HEK293 (cell line): ENCODE results near the gene ANO2.

Experiments
- CTCF ChIA-PET: fragments of 350-600 bp; formaldehyde crosslinking; extraction: SDS; loops from one replicate; lab custom pipeline; 2021; ENCODE audit warnings: antibody characterized with exemption; lab: Yijun Ruan, JAX
- POLR2A ChIA-PET: fragments of 300-600 bp; formaldehyde crosslinking; extraction: SDS; loops from one replicate; lab custom pipeline; 2020; ENCODE audit warnings: antibody characterized with exemption, inconsistent platforms; lab: Yijun Ruan, JAX
- H3K27ac ChIP-seq: fragments of 200-500 bp; sonication (Bioruptor generic); 2 replicates; pipeline ENCODE4 v1.5.1; 2014; ENCODE audit warnings: low read depth, low read length, control low read depth, inconsistent platforms; ENCODE audit errors: extremely low read depth
- H3K36me3 ChIP-seq, 2 experiments: fragments of 200-500 bp in 1 of 2; sonication (Bioruptor generic) in 1 of 2; 1 replicate in 1 of 2; 2 replicates in 1 of 2; pipeline ENCODE4 v1.5.1; 2014 to 2017; ENCODE audit warnings: inconsistent platforms in 2 of 2, low read length in 2 of 2; ENCODE audit not compliant: control insufficient read depth in 2 of 2, insufficient read depth in 1 of 2
- H3K4me1 ChIP-seq: fragments of 200-500 bp; sonication (Bioruptor generic); 2 replicates; pipeline ENCODE4 v1.5.1; 2014; ENCODE audit warnings: mild to moderate bottlenecking, low read length, inconsistent platforms; ENCODE audit not compliant: control insufficient read depth, insufficient read depth
- H3K4me3 ChIP-seq: 2 replicates; pipeline ENCODE4 v1.5.1; 2011; ENCODE audit warnings: low read depth, mild to moderate bottlenecking, control low read depth, low read length, moderate library complexity
- H3K9me3 ChIP-seq: fragments of 200-500 bp; sonication (Bioruptor generic); 2 replicates; pipeline ENCODE4 v1.5.1; 2014; ENCODE audit warnings: low read depth, low read length, inconsistent platforms; ENCODE audit not compliant: control insufficient read depth, insufficient read depth
- GLI4 ChIP-seq: fragments of 450-650 bp; formaldehyde crosslinking; IDR thresholded peaks from 2 replicates; pipeline ENCODE4 v1.5.1; 2016; ENCODE audit warnings: missing biosample characterization, missing genetic modification characterization
- KLF17 ChIP-seq: fragments of 450-650 bp; formaldehyde crosslinking; IDR thresholded peaks from 2 replicates; pipeline ENCODE4 v1.5.1; 2016; ENCODE audit warnings: missing biosample characterization, missing genetic modification characterization
- KLF9 ChIP-seq: fragments of 450-650 bp; formaldehyde crosslinking; IDR thresholded peaks from 2 replicates; pipeline ENCODE4 v1.5.1; 2016; ENCODE audit warnings: missing biosample characterization, missing genetic modification characterization, low read depth
- MYNN ChIP-seq: fragments of 450-650 bp; formaldehyde crosslinking; IDR thresholded peaks from 2 replicates; pipeline ENCODE4 v1.5.1; 2016; ENCODE audit warnings: missing biosample characterization, missing genetic modification characterization, borderline replicate concordance
- OSR2 ChIP-seq: fragments of 450-650 bp; formaldehyde crosslinking; IDR thresholded peaks from 2 replicates; pipeline ENCODE4 v1.5.1; 2016; ENCODE audit warnings: missing biosample characterization, missing genetic modification characterization
- PBX3 ChIP-seq: sonication (generic); formaldehyde crosslinking; IDR thresholded peaks from 2 replicates; pipeline ENCODE4 v1.8.1; 2022; ENCODE audit warnings: mild to moderate bottlenecking, moderate library complexity, missing genetic modification reagents
- PRDM1 ChIP-seq: fragments of 450-650 bp; formaldehyde crosslinking; IDR thresholded peaks from 2 replicates; pipeline ENCODE4; 2016; ENCODE audit warnings: missing biosample characterization, missing genetic modification characterization
- YY1 ChIP-seq: fragments of 450-650 bp; formaldehyde crosslinking; IDR thresholded peaks from 2 replicates; pipeline ENCODE4 v1.5.1; 2018; ENCODE audit warnings: missing biosample characterization, missing genetic modification characterization
- ZBTB48 ChIP-seq: fragments of 450-650 bp; formaldehyde crosslinking; IDR thresholded peaks from 2 replicates; pipeline ENCODE4 v1.5.1; 2016; ENCODE audit warnings: missing biosample characterization, missing genetic modification characterization
- ZBTB8A ChIP-seq: fragments of 450-650 bp; formaldehyde crosslinking; IDR thresholded peaks from 2 replicates; pipeline ENCODE4 v1.5.1; 2016; ENCODE audit warnings: missing biosample characterization, missing genetic modification characterization
- ZFP41 ChIP-seq: fragments of 450-650 bp; formaldehyde crosslinking; IDR thresholded peaks from 2 replicates; pipeline ENCODE4 v1.5.1; 2016; ENCODE audit warnings: missing biosample characterization, missing genetic modification characterization, borderline replicate concordance
- ZNF146 ChIP-seq: fragments of 450-650 bp; formaldehyde crosslinking; IDR thresholded peaks from 2 replicates; pipeline ENCODE4 v1.5.1; 2016; ENCODE audit warnings: missing biosample characterization, missing genetic modification characterization
- ZNF280C ChIP-seq: fragments of 450-650 bp; formaldehyde crosslinking; IDR thresholded peaks from 2 replicates; pipeline ENCODE4 v1.5.1; 2016; ENCODE audit warnings: missing biosample characterization, missing genetic modification characterization
- ZNF302 ChIP-seq: fragments of 450-650 bp; formaldehyde crosslinking; IDR thresholded peaks from 2 replicates; pipeline ENCODE4 v1.5.1; 2016; ENCODE audit warnings: missing biosample characterization, missing genetic modification characterization, low read depth
- ZNF404 ChIP-seq: fragments of 450-650 bp; formaldehyde crosslinking; IDR thresholded peaks from 2 replicates; pipeline ENCODE4 v1.5.1; 2017; ENCODE audit warnings: missing biosample characterization, missing genetic modification characterization
- ZNF433 ChIP-seq: fragments of 450-650 bp; formaldehyde crosslinking; IDR thresholded peaks from 2 replicates; pipeline ENCODE4 v1.5.1; 2016; ENCODE audit warnings: missing biosample characterization, missing genetic modification characterization, low read depth
- ZNF510 ChIP-seq: fragments of 450-650 bp; formaldehyde crosslinking; IDR thresholded peaks from 2 replicates; pipeline ENCODE4 v1.5.1; 2018; ENCODE audit warnings: mild to moderate bottlenecking, missing genetic modification characterization, missing biosample characterization; ENCODE audit not compliant: insufficient replicate concordance
- ZNF544 ChIP-seq: fragments of 450-650 bp; formaldehyde crosslinking; IDR thresholded peaks from 2 replicates; pipeline ENCODE4 v1.5.0; 2017; ENCODE audit warnings: missing biosample characterization, missing genetic modification characterization
- ZNF629 ChIP-seq: fragments of 450-650 bp; formaldehyde crosslinking; IDR thresholded peaks from 2 replicates; pipeline ENCODE4 v1.5.1; 2017; ENCODE audit warnings: missing biosample characterization, missing genetic modification characterization
- ZNF639 ChIP-seq: fragments of 450-650 bp; formaldehyde crosslinking; IDR thresholded peaks from 2 replicates; pipeline ENCODE4 v1.5.1; 2016; ENCODE audit warnings: missing biosample characterization, missing genetic modification characterization
- ZNF658 ChIP-seq: fragments of 450-650 bp; formaldehyde crosslinking; IDR thresholded peaks from 2 replicates; pipeline ENCODE4; 2016; ENCODE audit warnings: missing biosample characterization, missing genetic modification characterization
- ZNF76 ChIP-seq: fragments of 450-650 bp; formaldehyde crosslinking; IDR thresholded peaks from 2 replicates; pipeline ENCODE4; 2016; ENCODE audit warnings: low read depth, missing biosample characterization, missing genetic modification characterization, borderline replicate concordance
- ZNF768 ChIP-seq: fragments of 450-650 bp; formaldehyde crosslinking; IDR thresholded peaks from 2 replicates; pipeline ENCODE4 v1.5.1; 2018; ENCODE audit warnings: missing biosample characterization, mild to moderate bottlenecking, missing genetic modification characterization
- ZNF791 ChIP-seq: fragments of 450-650 bp; formaldehyde crosslinking; IDR thresholded peaks from 2 replicates; pipeline ENCODE4 v1.5.1; 2016; ENCODE audit warnings: missing biosample characterization, missing genetic modification characterization
- ZSCAN23 ChIP-seq: fragments of 450-650 bp; formaldehyde crosslinking; IDR thresholded peaks from 2 replicates; pipeline ENCODE4 v1.5.1; 2016; ENCODE audit warnings: missing biosample characterization, missing genetic modification characterization
- ZXDB ChIP-seq: fragments of 450-650 bp; formaldehyde crosslinking; IDR thresholded peaks from 2 replicates; pipeline ENCODE4 v1.5.1; 2016; ENCODE audit warnings: missing biosample characterization, missing genetic modification characterization

Gene ANO2

GRCh38 chr12:5900533-5901205, 44.4 kb downstream of the ANO2 start (continued):
- TF ChIP-seq ZXDB (tag by site-specific recombination) = no peak
- TF ChIP-seq PBX3 (CRISPR knock-in tag) = no peak
- no peak for TF ChIP-seq ZNF510 (tag by site-specific recombination)
- no peak for TF ChIP-seq ZBTB48
- no peak for TF ChIP-seq ZNF768 (tag by site-specific recombination)
- TF ChIP-seq ZNF76 (tag by site-specific recombination) = no peak
- TF ChIP-seq ZFP41 (tag by site-specific recombination) = no peak
- no peak for TF ChIP-seq GLI4 (tag by site-specific recombination)
- TF ChIP-seq, all 188 proteins: peak for 0

- Histone ChIP-seq H3K27ac (no peak overlapping the region), H3K36me3 (no peaks in the 10 kb centered on the region), H3K4me1 (no peaks in the 10 kb centered on the region), H3K4me3 (no peak overlapping the region), H3K9me3 (no peaks in the 10 kb centered on the region)
- POLR2A ChIA-PET = no interaction called here
- CTCF ChIA-PET = interaction anchor here (0.9 kb wide), 1 partner anchor 12 kb away, joined by 3 read pairs; no protein-coding TSS in a partner anchor
- no peak for TF ChIP-seq YY1 (tag by site-specific recombination)
- no peak for TF ChIP-seq ZNF639 (tag by site-specific recombination)
- TF ChIP-seq MYNN (tag by site-specific recombination) = no peak
- no peak for TF ChIP-seq ZNF302 (tag by site-specific recombination)
- no peak for TF ChIP-seq KLF17 (tag by site-specific recombination)
- TF ChIP-seq ZNF658 (tag by site-specific recombination) = no peak
- no peak for TF ChIP-seq ZSCAN23 (tag by site-specific recombination)
- no peak for TF ChIP-seq ZNF791 (tag by site-specific recombination)
- TF ChIP-seq PBX3 (CRISPR knock-in tag) = no peak
- TF ChIP-seq ZNF629 (tag by site-specific recombination) = no peak
Measured at GRCh38 chr12:5900076-5900475, 45.0 kb downstream of the ANO2 start.

GRCh38 chr12:5899675-5900074, 45.4 kb downstream of the ANO2 start:
- CTCF ChIA-PET = interaction anchor here (0.9 kb wide), 2 partner anchors 12 to 138 kb away, joined by 3 to 5 read pairs; no protein-coding TSS in a partner anchor
- TF ChIP-seq ZNF280C (tag by site-specific recombination) (no peak), ZBTB8A (tag by site-specific recombination) (no peak), ZNF791 (tag by site-specific recombination) (no peak), ZNF146 (tag by site-specific recombination) (no peak), ZNF404 (tag by site-specific recombination) (no peak), ZNF544 (no peak), OSR2 (tag by site-specific recombination) (no peak), PRDM1 (tag by site-specific recombination) (no peak), ZNF433 (tag by site-specific recombination) (no peak), KLF9 (tag by site-specific recombination) (no peak)

More at GRCh38 chr12:5899675-5900074, 45.4 kb downstream of the ANO2 start:
- Histone ChIP-seq H3K27ac (no peak overlapping the region), H3K4me1 (no peaks in the 10 kb centered on the region), H3K4me3 (no peak overlapping the region), H3K36me3 (no peaks in the 10 kb centered on the region), H3K9me3 (no peaks in the 10 kb centered on the region)
- POLR2A ChIA-PET = no interaction called here
